Glomerular endothelial cell (primary cell): ENCODE data around the gene CPNE2. TPM values are rescaled to one million over a fixed set of nuclear protein-coding genes. Genes with fewer than 3 reads are reported as not detected.

Source experiments
- DNase-seq: peaks from one replicate; pipeline ENCODE4 v3.0.0-alpha.2; 2011; ENCODE audit warnings: low read depth, low spot score; ENCODE audit errors: extremely low read depth
- total RNA-seq: library from RNA; depleted of rRNA; stranded (reverse); fragments of >200 nt; gene quantifications from 2 replicates; pipeline ENCODE4 v1.2.3, GENCODE V29; 2015

The CPNE2 gene
- total RNA-seq, 1 donor from 2014 or later: 81.0 TPM

DNA sequence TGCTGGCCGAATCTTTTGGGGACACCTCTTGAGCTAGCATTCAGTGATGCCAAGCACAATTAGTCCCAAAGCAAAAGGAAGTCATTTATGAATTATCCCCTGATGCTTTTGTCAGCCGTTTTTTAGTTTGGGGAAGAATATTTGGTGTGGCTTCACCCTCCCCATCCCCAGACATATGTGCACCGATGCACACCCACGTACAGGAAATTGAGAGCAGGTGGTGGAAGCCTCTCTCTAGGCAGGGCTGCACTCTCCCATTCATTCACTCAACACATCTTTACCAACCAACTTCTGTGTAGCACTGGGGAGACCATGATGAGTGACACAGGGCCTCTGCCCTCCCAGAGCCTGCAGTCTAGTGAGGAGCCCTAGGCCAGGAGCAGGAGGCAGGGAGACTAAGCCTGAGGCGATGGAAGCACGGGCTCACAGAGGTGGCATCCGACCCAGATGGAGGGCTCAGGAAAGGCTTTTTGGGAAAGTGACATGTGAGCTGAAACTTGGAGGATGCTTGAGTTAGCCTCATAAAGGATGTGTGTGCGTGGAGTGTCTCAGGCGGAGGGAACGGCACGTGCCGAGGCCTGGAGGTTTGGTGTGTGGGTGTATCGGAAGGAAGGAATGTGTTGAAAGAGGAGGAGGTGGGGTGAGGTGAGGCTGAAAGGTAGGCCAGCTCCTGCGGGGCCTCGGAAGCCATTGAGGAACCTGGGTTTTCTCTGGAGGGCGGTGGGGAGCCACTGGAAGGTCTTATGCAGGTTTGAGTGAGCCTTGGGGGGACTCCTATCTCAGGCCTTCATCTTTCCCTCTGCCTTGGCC is 49.6 kb downstream of the CPNE2 start:
- no peak for DNase-seq

DNA sequence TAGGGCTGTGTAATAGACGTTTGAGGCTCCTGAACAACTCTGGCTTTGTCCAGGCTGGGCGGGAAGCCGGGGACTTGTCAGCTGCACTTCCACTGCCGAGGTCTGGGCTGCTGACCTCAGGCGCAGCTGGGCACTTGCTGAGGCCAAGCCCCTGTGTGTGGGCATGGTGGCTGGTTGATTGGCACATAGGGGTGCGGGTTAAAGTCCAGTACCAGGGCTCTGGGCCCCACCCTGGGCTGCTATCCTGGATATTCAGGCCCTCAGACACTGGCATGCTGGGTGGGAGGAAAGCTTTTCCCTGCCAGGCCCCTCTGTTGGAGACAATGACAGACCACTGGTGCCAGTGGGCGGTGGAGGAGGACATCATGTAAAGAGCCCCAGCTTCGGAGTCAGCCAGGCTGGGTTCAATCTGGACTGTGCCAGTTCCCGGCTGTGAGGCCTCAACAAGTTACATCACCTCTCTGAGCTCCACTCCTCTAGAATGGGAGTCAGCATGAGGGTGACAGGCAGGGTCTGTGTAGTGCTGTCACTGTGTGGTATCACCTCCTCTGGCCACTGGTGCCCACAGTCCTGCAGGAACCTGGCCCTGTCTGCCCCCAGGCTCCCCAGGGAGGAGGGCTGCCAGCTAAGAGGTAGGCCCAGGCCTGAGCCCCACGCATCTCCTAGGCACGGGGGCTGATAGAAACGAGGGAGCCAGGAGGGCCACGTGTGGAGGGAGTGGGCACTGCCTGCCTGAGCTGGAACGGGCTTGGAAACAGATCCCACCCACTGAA is 51.0 kb downstream of the CPNE2 start:
- no peak for DNase-seq

DNA sequence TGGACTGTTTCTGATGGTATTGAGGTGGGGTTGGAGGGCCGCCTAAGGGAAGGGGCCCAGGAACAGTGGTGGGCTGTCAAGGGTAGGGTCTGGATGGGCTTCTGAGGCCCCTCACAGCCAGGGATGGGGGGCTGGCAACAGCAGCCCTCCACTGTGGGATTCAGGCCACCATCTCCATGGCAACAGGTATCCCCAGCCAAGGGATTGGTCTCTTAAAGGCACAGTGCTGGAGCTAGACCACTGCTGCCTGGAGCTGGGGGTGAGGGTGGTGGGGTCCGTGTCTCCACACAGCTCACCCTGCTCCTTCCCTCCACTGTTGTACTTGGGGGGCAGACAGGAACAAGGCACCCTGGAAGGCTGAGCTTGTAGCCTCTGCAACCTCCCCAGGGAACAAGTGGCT is 51.6 kb downstream of the CPNE2 start:
- no peak for DNase-seq

DNA sequence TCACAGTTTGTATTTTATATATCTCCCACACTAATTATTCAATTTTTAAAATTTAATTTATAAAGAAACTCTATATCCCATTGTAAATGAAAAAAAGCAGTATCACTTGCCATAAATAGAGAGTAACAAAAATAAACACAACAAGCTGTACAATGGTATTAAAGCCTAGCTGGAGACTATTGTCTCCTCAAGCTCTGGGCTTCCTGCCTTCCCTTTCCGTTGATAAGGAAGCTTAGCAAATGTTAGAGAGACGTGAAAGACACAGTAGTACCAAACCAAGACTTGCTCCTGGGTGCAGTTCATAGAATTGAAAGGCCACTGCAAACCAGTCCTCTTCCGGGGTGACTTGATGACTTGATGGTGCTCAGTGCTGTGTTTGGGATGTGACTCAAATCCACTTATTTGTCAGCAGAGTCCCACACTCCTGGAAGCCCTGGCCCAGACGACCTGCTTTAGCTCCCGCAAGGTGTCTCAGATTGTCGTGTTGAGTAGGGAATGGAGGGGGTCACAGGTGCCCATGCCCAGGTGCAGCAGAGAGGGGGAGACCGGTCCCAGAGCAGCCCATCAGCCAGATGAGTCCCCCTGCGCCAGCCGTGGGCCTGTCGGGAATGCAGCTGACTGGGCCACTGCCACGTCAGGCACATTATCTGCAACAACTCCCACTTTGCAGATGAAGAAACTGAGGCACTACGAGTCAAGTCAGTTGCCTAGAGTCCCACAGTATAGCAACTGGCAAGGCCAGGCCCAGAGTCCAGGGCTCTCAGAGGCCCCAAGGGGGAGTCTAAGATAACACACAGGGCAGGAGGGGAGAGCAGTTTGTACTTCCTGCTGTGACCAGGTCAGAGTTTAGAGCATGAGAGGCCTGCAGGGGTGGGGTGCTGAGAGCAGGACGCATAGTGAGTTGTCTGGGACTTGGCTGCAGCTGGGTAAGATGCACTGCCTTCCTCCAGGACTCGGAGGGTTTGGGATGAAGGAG is 53.0 kb downstream of the CPNE2 start:
- no peak for DNase-seq

DNA sequence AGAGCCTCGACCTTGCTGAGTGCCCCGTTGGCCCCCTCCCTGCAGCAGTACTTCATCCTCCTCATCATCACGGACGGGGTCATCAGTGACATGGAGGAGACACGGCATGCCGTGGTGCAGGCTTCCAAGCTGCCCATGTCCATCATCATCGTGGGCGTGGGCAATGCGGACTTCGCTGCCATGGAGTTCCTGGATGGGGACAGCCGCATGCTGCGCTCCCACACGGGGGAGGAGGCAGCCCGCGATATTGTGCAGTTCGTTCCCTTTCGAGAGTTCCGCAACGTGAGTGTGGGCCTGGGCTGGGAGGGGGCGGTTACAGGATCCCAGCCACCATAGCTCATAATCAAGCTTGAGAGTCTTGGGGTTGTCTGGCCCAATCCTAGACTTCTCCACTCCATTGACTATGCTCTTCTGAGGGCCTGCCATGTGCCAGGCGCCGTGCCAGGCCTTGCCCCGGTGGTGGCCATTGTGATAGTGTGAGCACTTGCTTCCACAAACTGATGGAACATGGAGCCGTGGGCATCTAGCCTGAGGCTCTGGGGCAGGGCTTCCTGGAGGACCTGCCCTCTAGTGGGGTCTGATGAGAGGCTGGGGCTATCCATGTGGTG is 53.8 kb downstream of the CPNE2 start:
- no peak for DNase-seq

DNA sequence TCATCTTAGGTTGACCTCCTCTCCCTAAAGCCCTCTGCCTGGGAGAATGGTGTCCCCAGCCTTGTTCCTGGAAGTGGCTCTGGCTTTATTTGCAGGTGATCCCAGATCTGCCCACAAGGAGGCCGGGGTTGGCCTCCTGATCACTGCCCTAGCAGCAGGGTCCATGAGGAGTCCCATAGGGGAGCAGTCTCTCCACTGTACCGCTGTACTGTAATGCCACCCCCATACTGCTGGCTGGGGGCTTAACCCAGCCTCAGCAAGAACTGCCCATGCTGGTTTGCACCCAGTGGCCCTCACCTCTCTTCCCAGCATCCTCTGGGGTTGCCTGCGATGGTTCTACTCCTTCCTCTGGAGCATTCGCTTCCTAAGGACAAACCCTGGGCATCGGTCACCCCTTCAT is 54.4 kb downstream of the CPNE2 start:
- no peak for DNase-seq

DNA sequence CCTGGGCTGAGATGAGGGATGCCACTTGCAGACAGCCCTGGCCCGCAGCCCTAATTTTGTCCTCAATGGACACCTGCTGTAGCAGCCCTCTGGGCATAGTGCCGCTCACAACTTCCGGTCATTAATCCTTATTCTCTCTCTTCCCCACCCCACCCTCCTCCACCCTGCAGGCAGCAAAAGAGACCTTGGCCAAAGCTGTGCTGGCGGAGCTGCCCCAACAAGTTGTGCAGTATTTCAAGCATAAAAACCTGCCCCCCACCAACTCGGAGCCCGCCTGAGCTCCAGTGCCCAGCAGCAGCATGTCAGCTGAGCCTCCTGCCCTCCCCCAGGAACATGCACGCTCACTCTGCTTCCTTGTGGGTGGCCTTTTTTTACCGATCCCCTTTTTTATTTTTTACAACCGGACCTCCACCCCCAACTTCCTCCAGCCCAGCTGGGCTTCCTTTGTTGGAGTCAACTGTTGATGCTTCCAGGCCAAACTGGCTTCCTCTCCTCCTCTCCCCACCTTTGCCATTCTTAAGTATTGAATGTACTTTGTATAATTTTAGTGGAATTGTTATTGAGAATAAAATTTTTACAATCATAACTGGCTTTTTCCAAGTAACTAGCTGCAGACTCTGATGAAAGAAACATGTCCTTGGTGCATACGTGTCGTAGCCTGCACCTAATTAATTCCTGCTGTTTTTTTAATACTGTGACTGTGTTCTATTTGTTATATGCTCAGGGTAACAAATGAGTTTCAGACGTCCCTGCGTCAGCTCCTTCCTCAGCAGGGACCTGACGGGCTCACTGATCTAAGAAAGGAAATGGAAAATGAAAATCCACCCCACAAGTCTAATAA is 55.2 kb downstream of the CPNE2 start:
- peak; percentile 52 for DNase-seq

DNA sequence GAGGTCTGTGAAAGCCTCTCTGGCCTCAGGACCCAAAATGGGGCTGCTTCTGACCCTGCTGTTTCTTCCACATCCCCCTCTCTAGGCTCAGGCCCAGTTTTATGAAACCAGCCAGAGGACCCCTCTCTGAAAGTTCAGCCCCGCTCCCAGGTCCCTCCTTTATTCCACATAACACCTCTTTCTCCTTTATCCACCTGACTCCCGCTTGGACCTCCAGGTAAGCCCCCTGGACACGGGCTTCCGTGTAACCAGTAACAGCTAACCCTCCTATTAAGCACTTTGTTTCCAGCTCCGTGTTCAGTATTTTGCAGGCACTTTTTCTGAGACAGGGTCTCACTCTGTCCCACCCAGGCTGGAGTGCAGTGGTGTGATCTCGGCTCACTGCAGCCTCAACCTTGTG is 56.1 kb downstream of the CPNE2 start:
- no peak for DNase-seq

DNA sequence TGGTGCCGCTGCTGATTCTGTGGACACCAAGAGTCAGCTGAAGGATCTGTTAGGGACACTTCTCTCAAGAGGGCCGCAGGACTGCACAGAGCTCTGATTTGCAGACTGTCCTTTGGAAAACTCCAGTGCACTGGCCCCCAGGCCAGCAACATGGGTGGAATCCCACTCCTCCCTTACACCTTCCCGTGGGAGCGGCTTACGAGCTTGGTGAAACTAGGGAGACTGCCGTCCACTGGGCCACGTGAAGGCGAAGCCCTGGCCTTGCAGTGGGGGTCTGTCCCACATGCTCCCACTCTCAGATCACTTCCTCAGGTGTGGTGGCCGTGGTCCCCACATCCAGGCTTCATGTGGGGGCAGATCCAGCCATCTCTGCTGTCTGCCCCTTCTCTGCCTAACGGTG is 57.0 kb downstream of the CPNE2 start:
- no peak for DNase-seq

DNA sequence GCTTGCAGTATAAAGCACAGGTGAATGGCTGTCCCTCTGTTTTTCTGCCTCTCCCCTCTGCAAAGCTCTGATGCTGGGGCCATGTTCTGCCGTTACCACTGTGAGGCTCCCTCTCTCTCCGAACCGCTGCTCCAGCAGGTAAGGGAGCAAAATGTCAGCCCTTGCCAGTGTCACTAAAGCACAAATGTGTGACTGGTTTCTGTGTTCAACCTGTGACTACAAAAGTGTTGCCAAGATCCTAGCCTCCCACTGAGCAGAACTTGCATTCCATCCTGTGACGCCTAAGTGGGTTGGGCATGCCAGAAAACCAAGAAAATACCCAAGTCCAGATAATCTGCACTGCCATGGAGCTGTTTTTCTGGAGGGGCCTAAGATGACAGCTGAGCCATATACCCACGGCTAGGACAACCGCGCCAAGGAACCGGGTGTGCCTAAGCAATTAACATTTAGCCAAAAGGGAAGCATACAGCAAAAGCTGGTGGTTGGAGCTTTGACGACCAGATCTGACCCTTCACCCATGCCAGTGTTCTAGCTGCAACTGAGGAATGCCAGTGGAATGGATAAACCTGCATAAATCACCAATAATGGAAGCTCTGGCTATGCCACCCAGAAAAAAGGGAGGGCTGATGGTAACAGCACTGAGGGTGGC is 58.4 kb downstream of the CPNE2 start:
- no peak for DNase-seq

DNA sequence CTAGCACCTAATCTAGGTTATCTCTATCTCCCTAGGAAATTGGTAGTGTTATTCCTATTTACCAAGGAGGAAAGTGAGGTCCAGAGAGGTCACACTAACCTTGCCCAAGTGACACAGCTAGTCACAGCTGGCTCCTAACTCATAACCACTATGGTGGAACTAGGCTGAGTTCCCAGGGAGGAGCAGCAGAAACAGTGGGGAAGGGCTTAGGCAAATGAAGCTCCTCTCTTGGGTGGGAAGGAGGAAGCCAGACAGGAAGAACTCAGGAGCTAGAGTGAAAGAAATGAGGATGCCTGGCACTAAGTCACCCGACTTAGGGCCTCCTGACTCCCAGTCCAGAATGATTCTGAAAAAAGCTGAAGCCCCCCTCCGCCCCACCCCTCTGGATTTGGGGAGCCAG is 59.0 kb downstream of the CPNE2 start:
- no peak for DNase-seq

DNA sequence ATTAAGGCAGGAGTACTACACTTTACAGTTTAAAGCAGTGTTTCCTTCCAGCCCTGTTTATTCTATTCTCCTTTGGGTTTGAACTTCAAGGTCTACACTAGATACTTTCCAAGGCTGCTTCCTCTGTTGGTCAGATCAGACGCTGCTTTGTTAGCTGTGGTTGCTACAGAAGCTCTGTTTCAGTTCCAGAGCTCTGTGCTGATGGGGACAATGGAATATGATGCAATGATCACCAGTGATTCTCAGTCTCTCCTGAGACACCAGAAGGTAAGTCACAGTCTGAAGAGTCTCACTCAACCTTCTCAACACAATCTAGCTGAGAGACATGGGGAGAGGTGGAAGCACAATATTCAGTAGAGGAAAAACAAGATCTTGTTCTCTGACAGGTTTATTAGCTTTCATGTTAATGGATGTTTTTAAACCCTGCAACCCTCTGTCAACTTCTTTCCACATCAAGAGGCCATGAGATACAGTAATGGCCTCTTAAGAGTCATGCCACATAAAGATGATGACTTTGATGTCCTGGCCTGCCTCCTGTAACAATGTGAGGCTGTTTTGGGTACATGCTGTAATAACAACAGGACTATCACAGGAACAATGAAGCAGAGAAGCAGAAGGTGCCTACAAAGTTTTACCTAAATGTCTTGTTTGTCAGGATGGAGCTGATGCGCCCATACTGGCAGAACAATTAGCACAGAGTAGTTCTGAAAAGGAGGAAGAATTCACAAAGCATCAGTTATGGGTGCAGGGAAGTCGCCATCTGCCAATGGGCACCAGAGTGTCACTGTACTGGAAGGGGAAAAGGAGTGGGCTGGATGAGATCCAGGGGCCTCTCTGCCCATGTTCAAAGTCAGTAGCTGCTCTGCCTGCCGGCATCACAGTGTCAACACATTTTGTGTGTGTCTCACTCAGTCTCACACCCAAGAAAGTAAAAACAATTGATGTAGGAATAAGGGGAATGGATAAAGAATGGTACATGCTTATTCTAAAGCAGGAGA is 60.0 kb downstream of the CPNE2 start:
- DNase-seq: no peak

DNA sequence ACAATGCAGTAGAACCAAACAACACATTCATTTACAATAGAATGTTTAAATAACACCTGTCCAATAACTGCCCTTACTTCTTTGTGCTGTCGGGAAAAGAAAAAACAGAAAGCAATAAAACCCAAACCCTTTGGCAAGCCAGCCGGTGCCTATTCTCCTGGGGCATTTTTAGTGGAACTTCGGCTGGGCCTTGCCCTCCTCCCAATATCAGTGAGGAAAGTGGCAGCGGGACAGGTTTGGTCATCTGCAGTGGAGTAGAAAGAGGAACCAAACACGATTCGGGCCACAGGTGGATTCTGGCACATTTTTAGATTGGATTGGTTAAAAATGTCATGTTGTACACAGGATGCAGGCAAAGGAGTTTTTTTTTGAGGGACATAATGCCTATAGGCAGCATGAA is 61.5 kb downstream of the CPNE2 start:
- no peak for DNase-seq

DNA sequence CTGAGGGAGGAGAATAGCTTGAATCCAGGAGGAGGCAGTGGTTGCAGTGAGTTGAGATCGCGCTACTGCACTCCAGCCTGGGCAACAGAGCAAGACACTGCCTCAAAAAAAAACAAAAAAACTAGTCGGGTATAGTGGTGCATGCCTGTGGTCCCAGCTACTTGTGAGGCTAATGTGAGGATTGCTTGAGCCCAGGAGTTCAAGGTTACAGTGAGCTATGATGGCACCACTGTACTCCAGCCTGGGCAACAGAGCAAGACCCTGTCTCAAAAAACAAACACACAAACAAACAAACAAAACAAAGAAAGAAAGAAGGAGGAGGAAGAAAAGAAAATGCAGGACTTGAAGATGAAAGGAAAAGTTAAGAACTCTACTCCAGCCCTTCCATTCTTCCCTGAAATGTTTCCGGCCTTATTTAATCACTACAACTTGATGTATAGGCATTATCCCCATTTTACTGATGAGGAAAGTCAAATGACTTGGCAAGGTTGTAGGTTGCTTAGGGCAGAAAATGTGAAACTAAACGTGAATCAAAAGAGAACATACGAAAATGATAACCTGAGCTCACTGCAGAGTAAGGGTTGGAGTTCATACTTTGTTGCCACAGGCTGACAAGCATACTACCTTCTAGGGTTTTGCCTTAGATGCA is 63.4 kb downstream of the CPNE2 start:
- no peak for DNase-seq

DNA sequence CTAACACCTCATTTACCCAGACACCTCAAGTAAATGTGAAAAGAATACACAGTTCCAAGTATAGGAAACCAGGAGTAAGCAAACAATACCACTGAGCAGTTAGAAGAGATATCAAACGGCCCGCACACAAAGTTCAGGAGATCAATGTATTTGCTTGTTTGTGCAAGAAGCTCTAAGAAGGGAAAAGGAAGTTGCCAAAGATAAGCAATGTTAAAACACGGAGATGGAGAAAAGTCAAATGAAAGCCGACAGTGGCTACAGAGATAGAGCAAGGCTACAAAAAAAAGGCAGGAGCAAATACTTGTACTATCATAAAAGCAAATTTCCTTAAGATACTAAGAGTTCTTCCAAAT is 63.9 kb downstream of the CPNE2 start:
- DNase-seq: no peak

DNA sequence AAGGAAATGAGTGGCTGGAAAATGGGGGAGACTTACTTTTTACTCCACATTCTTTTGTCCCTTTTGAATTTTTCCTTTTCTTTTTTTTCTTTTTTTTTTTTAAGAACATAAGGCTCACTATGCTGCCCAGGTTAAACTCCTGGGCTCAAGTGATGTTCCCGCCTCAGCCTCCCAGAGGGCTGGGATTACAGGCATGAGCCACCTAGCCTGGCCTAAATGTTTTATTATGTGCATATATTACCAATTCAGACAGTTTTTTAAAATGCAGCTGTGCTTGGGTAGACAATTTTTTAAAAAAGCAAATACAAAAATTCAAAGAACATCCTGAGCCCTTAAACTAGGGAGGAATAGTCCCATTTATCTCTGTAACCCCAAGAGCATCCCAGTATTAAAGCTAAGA is 65.2 kb downstream of the CPNE2 start:
- DNase-seq: no peak

DNA sequence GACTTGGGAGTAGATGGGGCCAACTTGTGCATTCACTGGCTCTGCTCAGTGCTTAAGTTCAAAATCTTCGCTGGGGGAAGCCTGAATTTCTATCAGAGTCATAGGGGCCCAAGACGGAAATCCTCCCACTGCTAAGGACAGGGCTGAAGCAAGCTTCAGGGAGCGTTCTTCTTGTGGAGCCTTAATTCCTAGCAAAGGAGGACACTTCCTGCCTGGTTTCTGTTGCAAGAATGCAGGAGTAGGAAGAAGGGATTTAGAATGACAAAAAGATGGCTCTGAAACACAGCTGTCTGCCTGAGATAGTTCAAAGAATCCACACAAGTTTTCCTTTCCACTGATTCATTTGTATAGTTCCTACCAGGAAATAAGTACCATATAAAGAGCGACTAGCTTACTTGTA is 67.1 kb downstream of the CPNE2 start:
- no peak for DNase-seq

DNA sequence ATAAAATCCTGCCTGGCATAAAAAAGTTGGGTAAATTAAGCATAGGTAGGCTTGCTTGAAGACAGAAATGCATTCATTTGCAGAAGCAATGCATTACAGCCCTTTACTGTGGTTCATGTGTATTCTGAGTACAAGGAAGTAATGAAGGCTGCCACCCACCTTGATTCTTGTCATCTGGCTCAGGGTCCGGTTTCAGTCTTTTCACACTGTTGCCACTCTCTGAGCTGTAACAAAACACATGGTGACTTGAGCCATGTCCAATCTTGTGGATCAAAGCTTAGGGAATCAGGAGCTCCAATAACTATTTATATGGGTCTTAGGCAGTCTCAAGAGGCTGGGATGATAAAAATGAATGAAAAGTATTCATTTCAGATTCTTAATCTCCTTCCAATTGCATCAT is 71.5 kb downstream of the CPNE2 start:
- DNase-seq: no peak
